HepG2 (cell line): ENCODE results near the gene BATF2. TPM values are rescaled to one million over a fixed set of nuclear protein-coding genes. Genes with fewer than 3 reads are reported as not detected.
A peak's percentile ranks its signal among the peaks of the same experiment; 100 is the strongest.

Experiments
- AKNA ChIP-seq: sonication (generic); formaldehyde crosslinking; IDR thresholded peaks from 2 replicates; pipeline ENCODE4 v1.4.0; 2020; ENCODE audit warnings: missing genetic modification reagents, borderline replicate concordance
- FOXK2 ChIP-seq: fragments of 450-650 bp; IDR thresholded peaks from 2 replicates; pipeline ENCODE4 v1.6.1; 2016
- HNRNPUL1 ChIP-seq: fragments of 200-400 bp; formaldehyde crosslinking; IDR thresholded peaks from 2 replicates; pipeline ENCODE4 v1.6.1; 2017; ENCODE audit warnings: low read depth, mild to moderate bottlenecking, low read length, moderate library complexity
- ISL2 ChIP-seq: sonication (generic); formaldehyde crosslinking; IDR thresholded peaks from 2 replicates; pipeline ENCODE4 v1.5.0; 2020; ENCODE audit warnings: missing genetic modification reagents
- KAT8 ChIP-seq: IDR thresholded peaks from 2 replicates; pipeline ENCODE4 v1.6.1; 2016; ENCODE audit warnings: missing genetic modification reagents, missing compliant biosample characterization
- KLF16 ChIP-seq, 2 experiments: sonication (generic) in 1 of 2; formaldehyde crosslinking in 1 of 2; IDR thresholded peaks; 2 replicates each; pipeline versions ENCODE4 v1.6.1 to v1.8.0; 2016 to 2023; ENCODE audit warnings: missing genetic modification reagents in 2 of 2, missing compliant biosample characterization in 1 of 2
- MED1 ChIP-seq: sonication (generic); formaldehyde crosslinking; IDR thresholded peaks from 2 replicates; pipeline ENCODE4 v1.4.0; 2020; ENCODE audit warnings: missing genetic modification reagents
- NR2F1 ChIP-seq, 2 experiments: fragments of 450-650 bp in 1 of 2; formaldehyde crosslinking in 1 of 2; IDR thresholded peaks; 2 replicates each; pipeline versions ENCODE4 v1.5.0 to v1.6.1; 2016 to 2020; ENCODE audit warnings: mild to moderate bottlenecking in 1 of 2, missing compliant biosample characterization in 1 of 2, missing genetic modification reagents in 1 of 2, moderate library complexity in 1 of 2
- PHF5A ChIP-seq: IDR thresholded peaks from one replicate; pipeline ENCODE4 v1.6.1; 2018; ENCODE audit warnings: low read depth, missing genetic modification reagents; ENCODE audit not compliant: unreplicated experiment
- POLR2AphosphoS2 ChIP-seq: IDR thresholded peaks from 2 replicates; pipeline ENCODE4 v1.6.1; 2011; ENCODE audit warnings: low read depth, low read length, improper control_type of control experiment
- PPARG ChIP-seq: conservative IDR thresholded peaks from 2 replicates; pipeline ENCODE4 v1.6.1; 2016; ENCODE audit warnings: missing biosample characterization, missing genetic modification reagents
- RBM39 ChIP-seq: fragments of 200-400 bp; formaldehyde crosslinking; IDR thresholded peaks from one replicate; pipeline ENCODE4 v1.6.1; 2018; ENCODE audit warnings: antibody characterized with exemption, mild to moderate bottlenecking, low read depth, low read length; ENCODE audit not compliant: poor library complexity, severe bottlenecking
- RFXAP ChIP-seq: sonication (generic); formaldehyde crosslinking; IDR thresholded peaks from 2 replicates; pipeline ENCODE4 v1.4.0; 2020; ENCODE audit warnings: missing genetic modification reagents, borderline replicate concordance
- RORA ChIP-seq: sonication (generic); formaldehyde crosslinking; IDR thresholded peaks from 2 replicates; pipeline ENCODE4 v1.5.0; 2020; ENCODE audit warnings: mild to moderate bottlenecking, missing genetic modification reagents, moderate library complexity
- SOX13 ChIP-seq, 3 experiments: fragments of 450-650 bp in 1 of 3; sonication (generic) in 1 of 3; formaldehyde crosslinking in 1 of 3; IDR thresholded peaks in 2 of 3; conservative IDR thresholded peaks in 1 of 3; 2 replicates each; pipeline versions ENCODE4 v1.5.0 to v1.6.1; 2016 to 2020; ENCODE audit warnings: antibody characterized with exemption in 1 of 3, mild to moderate bottlenecking in 1 of 3, missing compliant biosample characterization in 1 of 3, missing genetic modification reagents in 1 of 3, moderate library complexity in 1 of 3
- SP5 ChIP-seq: IDR thresholded peaks from 2 replicates; pipeline ENCODE4 v1.6.1; 2016; ENCODE audit warnings: low read depth, borderline replicate concordance
- SRF ChIP-seq: IDR thresholded peaks from 2 replicates; pipeline ENCODE4 v1.6.1; 2011; ENCODE audit warnings: mild to moderate bottlenecking, low read depth, low read length, moderate library complexity
- THAP7 ChIP-seq: sonication (generic); formaldehyde crosslinking; IDR thresholded peaks from 2 replicates; pipeline ENCODE4 v1.8.1; 2023; ENCODE audit warnings: mild to moderate bottlenecking, missing genetic modification reagents
- YEATS2 ChIP-seq: sonication (generic); formaldehyde crosslinking; IDR thresholded peaks from 2 replicates; pipeline ENCODE4 v1.4.0; 2020; ENCODE audit warnings: missing genetic modification reagents, borderline replicate concordance
- YY1 ChIP-seq: IDR thresholded peaks from 2 replicates; pipeline ENCODE4 v1.6.1; 2011; ENCODE audit warnings: low read length, low read depth, moderate library complexity, mild to moderate bottlenecking; ENCODE audit not compliant: insufficient read depth, insufficient replicate concordance
- ZBTB2 ChIP-seq: sonication (generic); formaldehyde crosslinking; IDR thresholded peaks from 2 replicates; pipeline ENCODE4 v1.8.0; 2022; ENCODE audit warnings: low read depth, missing genetic modification reagents
- ZBTB7B ChIP-seq: sonication (generic); formaldehyde crosslinking; IDR thresholded peaks from 2 replicates; pipeline ENCODE4 v1.4.0; 2020; ENCODE audit warnings: missing genetic modification reagents
- ZNF17 ChIP-seq: sonication (generic); formaldehyde crosslinking; IDR thresholded peaks from 2 replicates; pipeline ENCODE4 v1.5.0; 2020; ENCODE audit warnings: mild to moderate bottlenecking, missing genetic modification reagents
- ZNF251 ChIP-seq: sonication (generic); formaldehyde crosslinking; IDR thresholded peaks from 2 replicates; pipeline ENCODE4 v1.9.0; 2021; ENCODE audit warnings: mild to moderate bottlenecking, missing genetic modification reagents
- ZNF552 ChIP-seq: sonication (generic); formaldehyde crosslinking; IDR thresholded peaks from 2 replicates; pipeline ENCODE4 v1.9.0; 2022; ENCODE audit warnings: missing genetic modification reagents, mild to moderate bottlenecking, borderline replicate concordance
- polyA plus RNA-seq, 8 experiments: library from polyadenylated mRNA; depleted of rRNA in 3 of 8; stranded (reverse) in 7 of 8; unstranded in 1 of 8; fragments of >200 nt; fragmentation: Illumina TruSeq in 4 of 8; extraction: Trizol in 4 of 8; gene quantifications; 2 replicates each; pipeline versions ENCODE4 v1.2.1 to v1.2.3, GENCODE V29; 2011 to 2016; ENCODE audit warnings: low read depth in 4 of 8, missing spikeins in 1 of 8, mixed read lengths in 1 of 8; ENCODE audit not compliant: insufficient read depth in 1 of 8
- total RNA-seq, 5 experiments: library from RNA; depleted of rRNA; stranded (reverse); fragments of >200 nt; fragmentation: Illumina TruSeq; extraction: Trizol; gene quantifications; 2 replicates each; pipeline ENCODE4 v1.2.3, GENCODE V29; 2016; ENCODE audit warnings: low read depth in 1 of 5

The BATF2 gene
- total and polyA plus RNA-seq, 2 of the 13 experiments (the other 11 are each of a cell fraction or from before 2014, with no cell fraction given), result 2.8 to 3.9 TPM

GRCh38 chr11:64998141-64998540 lies 1.4 kb upstream of the BATF2 start (continued):
- TF ChIP-seq SOX13 (IDR thresholded peaks at IDR 0.05) (no peak), SOX13 (CRISPR knock-in tag; conservative IDR thresholded peaks at IDR 0.05 in 1 of 2, IDR thresholded peaks at IDR 0.05 in 1 of 2) (0 out of 4 replicates have a peak, but pooled peaks of 1 of the 2 experiments have one; percentile 34), PPARG (CRISPR knock-in tag) (no peak), HNRNPUL1 (no peak), ZNF17 (CRISPR knock-in tag) (no peak), ISL2 (CRISPR knock-in tag) (no peak), PHF5A (no peak), POLR2AphosphoS2 (peak; percentile 92; the same call in 1 of the 2 replicates), YEATS2 (CRISPR knock-in tag) (peak; percentile 46; the same call in 1 of the 2 replicates), FOXK2 (no peak), RFXAP (CRISPR knock-in tag) (no peak), NR2F1 (CRISPR knock-in tag; IDR thresholded peaks at IDR 0.05) (no peak), YY1 (peak; percentile 31), ZBTB7B (CRISPR knock-in tag) (no peak), MED1 (CRISPR knock-in tag) (peak; percentile 32; the same call in 1 of the 2 replicates), KAT8 (CRISPR knock-in tag) (peak; percentile 57; the same call in 1 of the 2 replicates), SRF (peak; percentile 97), RBM39 (no peak), AKNA (CRISPR knock-in tag) (no peak), KLF16 (CRISPR knock-in tag; IDR thresholded peaks at IDR 0.05) (peak in 1 of 2 experiments; percentile 50; a peak in 1 of 4 replicates), SP5 (no peak), RORA (no peak), ZBTB2 (CRISPR knock-in tag) (no peak), ZNF251 (CRISPR knock-in tag) (no peak), THAP7 (CRISPR knock-in tag) (no peak), ZNF552 (no peak)
